GM21515 (cell line): ENCODE data around the gene CPXM2.

Source experiments
- ATAC-seq: cut with Tn5 transposase; IDR thresholded peaks from one replicate; pipeline ENCODE4 v1.9.1; 2021; ENCODE audit not compliant: unreplicated experiment

The CPXM2 gene

DNA sequence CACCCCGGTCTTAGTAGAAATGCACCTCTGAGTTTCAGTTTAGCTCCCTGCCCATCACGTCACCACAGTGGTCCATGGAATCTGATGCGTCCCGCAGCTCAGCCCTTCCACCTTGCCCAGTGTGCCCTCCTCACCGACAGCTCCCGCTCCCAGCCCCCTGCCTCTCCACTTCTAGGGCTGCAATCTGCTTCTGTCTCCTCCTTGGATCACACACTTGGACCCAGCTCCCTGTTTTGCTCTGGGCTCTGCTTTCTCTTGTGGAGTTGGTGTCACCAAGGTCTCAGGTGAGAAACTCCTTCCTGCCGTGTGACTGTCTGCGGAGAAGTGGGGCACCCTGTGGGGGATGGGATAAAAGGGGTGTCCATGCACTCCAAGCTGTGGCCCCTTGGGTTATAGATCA is 187.5 kb downstream of the CPXM2 start:
- ATAC-seq, result no peak

- ATAC-seq, result no peak
Observed at GRCh38 chr10:123703195-123703790, 188.3 kb downstream of the CPXM2 start.
